SK-N-SH treated with all-trans-retinoic acid at 6 μM for 48 hours (cell line): ENCODE data around the gene MEIOSIN.
A peak's percentile ranks its signal among the peaks of the same experiment; 100 is the strongest.

Experiments
- ATAC-seq: fragments of 200-7000 bp; cut with Tn5 transposase; 3 replicates; pipeline ENCODE4 v1.9.1; 2020; ENCODE audit warnings: mild to moderate bottlenecking, moderate library complexity
- BACH2 ChIP-seq: fragments of 250-450 bp; sonication (Bioruptor Pico); IDR thresholded peaks from 2 replicates; pipeline ENCODE4 v1.9.0; 2021; ENCODE audit warnings: mild to moderate bottlenecking, borderline replicate concordance
- CSDC2 ChIP-seq: fragments of 250-450 bp; sonication (Bioruptor Pico); IDR thresholded peaks from 2 replicates; pipeline ENCODE4 v1.5.0; 2020; ENCODE audit warnings: mild to moderate bottlenecking, moderate library complexity
- ESRRG ChIP-seq: fragments of 250-450 bp; sonication (Bioruptor Pico); IDR thresholded peaks from 2 replicates; pipeline ENCODE4 v1.6.1; 2021; ENCODE audit warnings: mild to moderate bottlenecking
- GLIS3 ChIP-seq: fragments of 250-450 bp; sonication (Bioruptor Pico); IDR thresholded peaks from 2 replicates; pipeline ENCODE4 v1.5.0; 2020; ENCODE audit warnings: mild to moderate bottlenecking, moderate library complexity
- ISL1 ChIP-seq: fragments of 250-450 bp; sonication (Bioruptor Pico); IDR thresholded peaks from 2 replicates; pipeline ENCODE4 v2.1.2; 2022; ENCODE audit warnings: mild to moderate bottlenecking, moderate library complexity
- OSR1 ChIP-seq: fragments of 250-450 bp; sonication (Bioruptor Pico); IDR thresholded peaks from 2 replicates; pipeline ENCODE4 v1.8.0; 2022; ENCODE audit warnings: moderate library complexity, mild to moderate bottlenecking, inconsistent platforms
- PPARA ChIP-seq: fragments of 250-450 bp; sonication (Bioruptor Pico); IDR thresholded peaks from 2 replicates; pipeline ENCODE4 v1.5.0; 2020; ENCODE audit warnings: mild to moderate bottlenecking, borderline replicate concordance
- RARB ChIP-seq: fragments of 250-450 bp; sonication (Bioruptor Pico); IDR thresholded peaks from 2 replicates; pipeline ENCODE4 v1.8.0; 2021; ENCODE audit warnings: mild to moderate bottlenecking, moderate library complexity
- SNAI2 ChIP-seq: fragments of 250-450 bp; sonication (Bioruptor Pico); IDR thresholded peaks from 2 replicates; pipeline ENCODE4 v1.5.0; 2020; ENCODE audit warnings: mild to moderate bottlenecking, moderate library complexity
- TCF4 ChIP-seq: fragments of 250-450 bp; sonication (Bioruptor Pico); IDR thresholded peaks from 2 replicates; pipeline ENCODE4 v1.8.0; 2021; ENCODE audit warnings: mild to moderate bottlenecking, moderate library complexity, borderline replicate concordance
- TOX ChIP-seq: fragments of 250-450 bp; sonication (Bioruptor Pico); IDR thresholded peaks from 2 replicates; pipeline ENCODE4 v1.8.0; 2021; ENCODE audit warnings: mild to moderate bottlenecking, moderate library complexity, borderline replicate concordance
- ZFP3 ChIP-seq: fragments of 250-450 bp; sonication (Bioruptor Pico); IDR thresholded peaks from 2 replicates; pipeline ENCODE4 v1.5.0; 2020; ENCODE audit warnings: mild to moderate bottlenecking, moderate library complexity
- ZFP30 ChIP-seq: fragments of 450-650 bp; formaldehyde crosslinking; IDR thresholded peaks from 2 replicates; pipeline ENCODE4 v1.5.0; 2022; ENCODE audit warnings: mild to moderate bottlenecking, moderate library complexity
- ZNF565 ChIP-seq: fragments of 450-650 bp; formaldehyde crosslinking; conservative IDR thresholded peaks from 2 replicates; pipeline ENCODE4 v1.5.0; 2020; ENCODE audit warnings: low read depth, mild to moderate bottlenecking, moderate library complexity
- ZNF70 ChIP-seq: fragments of 450-650 bp; formaldehyde crosslinking; IDR thresholded peaks from 2 replicates; pipeline ENCODE4 v1.5.0; 2020; ENCODE audit warnings: mild to moderate bottlenecking, moderate library complexity
- ZNF8 ChIP-seq: fragments of 450-650 bp; formaldehyde crosslinking; IDR thresholded peaks from 2 replicates; pipeline ENCODE4 v1.5.0; 2020; ENCODE audit warnings: mild to moderate bottlenecking, moderate library complexity
- TF ChIP-seq, protein P1 (sequence below): fragments of 250-450 bp; sonication (Bioruptor Pico); IDR thresholded peaks from 2 replicates; pipeline ENCODE4 v1.8.0; 2020; ENCODE audit warnings: mild to moderate bottlenecking, moderate library complexity, borderline replicate concordance
- TF ChIP-seq, protein P2 (sequence below): fragments of 250-450 bp; sonication (Bioruptor Pico); IDR thresholded peaks from 2 replicates; pipeline ENCODE4 v1.5.1; 2021; ENCODE audit warnings: mild to moderate bottlenecking, moderate library complexity
- TF ChIP-seq, protein P3 (sequence below): fragments of 250-450 bp; sonication (Bioruptor Pico); IDR thresholded peaks from 2 replicates; pipeline ENCODE4 v1.5.0; 2020; ENCODE audit warnings: mild to moderate bottlenecking, moderate library complexity
- TF ChIP-seq, protein P4 (sequence below): fragments of 250-450 bp; sonication (Bioruptor Pico); IDR thresholded peaks from 2 replicates; pipeline ENCODE4 v1.8.0; 2021; ENCODE audit warnings: low read depth, mild to moderate bottlenecking, moderate library complexity, borderline replicate concordance

MEIOSIN gene

DNA sequence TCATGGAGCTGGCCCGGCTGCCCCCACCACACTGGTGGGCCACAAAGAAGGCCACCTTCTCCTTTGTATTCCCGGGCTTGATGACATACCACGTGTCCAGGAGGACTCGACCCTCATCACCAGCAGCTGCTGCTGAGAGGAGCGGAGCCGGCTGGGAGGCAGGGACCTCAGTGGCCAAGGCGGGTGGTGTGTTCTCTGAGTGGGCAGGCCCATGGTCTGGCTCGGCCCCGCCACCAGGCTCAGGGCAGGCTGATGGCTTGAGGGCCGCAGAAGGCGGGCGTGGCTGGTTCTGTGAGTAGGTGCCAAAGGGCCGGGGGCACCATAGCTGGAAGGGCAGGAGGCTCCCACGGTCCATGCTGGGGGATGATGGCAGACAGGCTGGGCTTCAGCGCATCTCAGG lies 20.1 kb upstream of the MEIOSIN start:
- TF ChIP-seq TOX (CRISPR knock-in tag) (no peak), PPARA (no peak), GLIS3 (no peak)
- ATAC-seq = no peak

DNA sequence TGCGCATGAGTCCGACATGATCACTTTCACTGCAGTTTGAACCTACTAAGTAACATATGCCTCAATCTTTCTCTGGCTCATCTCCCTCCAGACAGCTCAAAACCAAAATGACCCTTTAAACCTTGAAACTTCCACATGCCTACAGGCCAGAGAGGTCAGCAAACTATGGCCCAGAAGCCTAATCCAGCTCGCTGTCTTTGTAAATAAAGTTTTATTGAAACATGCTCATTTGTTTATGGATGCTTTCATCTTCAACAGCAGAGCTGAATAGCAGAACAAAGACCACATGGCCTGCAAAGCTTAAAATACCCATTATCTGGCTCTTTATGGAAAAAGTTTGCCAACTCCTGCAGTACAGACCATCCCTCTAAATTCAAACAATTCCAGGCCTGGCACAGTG lies 18.1 kb upstream of the MEIOSIN start:
- no peak for TF ChIP-seq OSR1 (CRISPR knock-in tag)
- TF ChIP-seq ZFP30 (CRISPR knock-in tag) = no peak
- TF ChIP-seq ZFP3 (CRISPR knock-in tag) = no peak
- TF ChIP-seq TOX (CRISPR knock-in tag) = no peak
- no peak for ATAC-seq

DNA sequence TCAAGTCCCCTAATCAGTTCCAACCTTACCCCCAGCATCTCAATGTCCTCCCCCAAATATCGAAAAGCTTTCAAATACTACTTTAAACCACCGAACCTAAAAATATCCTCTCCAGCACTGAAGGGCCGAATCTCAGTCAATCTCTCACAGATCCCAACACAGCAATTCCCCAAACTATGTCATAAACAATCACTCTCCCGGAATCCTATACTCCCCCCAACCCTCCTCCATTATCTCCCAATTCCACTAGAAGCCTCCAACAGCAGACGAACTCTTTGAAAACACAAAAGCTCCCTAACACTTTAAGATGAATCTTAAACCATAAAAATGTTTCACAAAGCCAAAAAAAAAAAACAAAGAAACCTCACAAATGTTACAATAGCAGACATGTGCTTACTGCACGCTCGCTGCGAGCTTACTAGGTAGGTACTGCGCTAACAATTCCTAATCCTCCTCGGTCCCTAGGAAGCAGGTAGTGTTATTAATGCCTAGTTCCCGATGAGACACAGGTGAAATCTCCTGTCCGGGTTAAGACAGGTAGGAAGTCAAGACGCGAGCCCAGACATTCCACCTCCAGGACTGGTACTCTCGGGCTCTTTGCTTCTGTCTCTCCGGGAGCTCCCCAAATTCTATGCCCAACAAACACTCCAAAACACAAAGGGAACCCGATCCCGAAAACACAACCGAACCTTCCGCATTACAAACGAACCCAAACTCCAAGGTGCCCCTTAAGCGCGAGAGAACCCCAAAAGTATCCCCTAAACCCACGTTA lies 16.7 kb upstream of the MEIOSIN start:
- TF ChIP-seq PPARA (no peak), ZFP3 (CRISPR knock-in tag) (no peak), ESRRG (CRISPR knock-in tag) (no peak), ZNF8 (no peak), TCF4 (CRISPR knock-in tag) (no peak), CSDC2 (CRISPR knock-in tag) (no peak), ZNF565 (CRISPR knock-in tag) (no peak), ISL1 (CRISPR knock-in tag) (no peak), RARB (CRISPR knock-in tag) (no peak)
- TF ChIP-seq, protein P1, sequence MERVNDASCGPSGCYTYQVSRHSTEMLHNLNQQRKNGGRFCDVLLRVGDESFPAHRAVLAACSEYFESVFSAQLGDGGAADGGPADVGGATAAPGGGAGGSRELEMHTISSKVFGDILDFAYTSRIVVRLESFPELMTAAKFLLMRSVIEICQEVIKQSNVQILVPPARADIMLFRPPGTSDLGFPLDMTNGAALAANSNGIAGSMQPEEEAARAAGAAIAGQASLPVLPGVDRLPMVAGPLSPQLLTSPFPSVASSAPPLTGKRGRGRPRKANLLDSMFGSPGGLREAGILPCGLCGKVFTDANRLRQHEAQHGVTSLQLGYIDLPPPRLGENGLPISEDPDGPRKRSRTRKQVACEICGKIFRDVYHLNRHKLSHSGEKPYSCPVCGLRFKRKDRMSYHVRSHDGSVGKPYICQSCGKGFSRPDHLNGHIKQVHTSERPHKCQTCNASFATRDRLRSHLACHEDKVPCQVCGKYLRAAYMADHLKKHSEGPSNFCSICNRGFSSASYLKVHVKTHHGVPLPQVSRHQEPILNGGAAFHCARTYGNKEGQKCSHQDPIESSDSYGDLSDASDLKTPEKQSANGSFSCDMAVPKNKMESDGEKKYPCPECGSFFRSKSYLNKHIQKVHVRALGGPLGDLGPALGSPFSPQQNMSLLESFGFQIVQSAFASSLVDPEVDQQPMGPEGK (CRISPR knock-in tag) = no peak
- TF ChIP-seq, protein P2, sequence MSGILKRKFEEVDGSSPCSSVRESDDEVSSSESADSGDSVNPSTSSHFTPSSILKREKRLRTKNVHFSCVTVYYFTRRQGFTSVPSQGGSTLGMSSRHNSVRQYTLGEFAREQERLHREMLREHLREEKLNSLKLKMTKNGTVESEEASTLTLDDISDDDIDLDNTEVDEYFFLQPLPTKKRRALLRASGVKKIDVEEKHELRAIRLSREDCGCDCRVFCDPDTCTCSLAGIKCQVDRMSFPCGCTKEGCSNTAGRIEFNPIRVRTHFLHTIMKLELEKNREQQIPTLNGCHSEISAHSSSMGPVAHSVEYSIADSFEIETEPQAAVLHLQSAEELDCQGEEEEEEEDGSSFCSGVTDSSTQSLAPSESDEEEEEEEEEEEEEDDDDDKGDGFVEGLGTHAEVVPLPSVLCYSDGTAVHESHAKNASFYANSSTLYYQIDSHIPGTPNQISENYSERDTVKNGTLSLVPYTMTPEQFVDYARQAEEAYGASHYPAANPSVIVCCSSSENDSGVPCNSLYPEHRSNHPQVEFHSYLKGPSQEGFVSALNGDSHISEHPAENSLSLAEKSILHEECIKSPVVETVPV (CRISPR knock-in tag) = no peak
- TF ChIP-seq, protein P3, sequence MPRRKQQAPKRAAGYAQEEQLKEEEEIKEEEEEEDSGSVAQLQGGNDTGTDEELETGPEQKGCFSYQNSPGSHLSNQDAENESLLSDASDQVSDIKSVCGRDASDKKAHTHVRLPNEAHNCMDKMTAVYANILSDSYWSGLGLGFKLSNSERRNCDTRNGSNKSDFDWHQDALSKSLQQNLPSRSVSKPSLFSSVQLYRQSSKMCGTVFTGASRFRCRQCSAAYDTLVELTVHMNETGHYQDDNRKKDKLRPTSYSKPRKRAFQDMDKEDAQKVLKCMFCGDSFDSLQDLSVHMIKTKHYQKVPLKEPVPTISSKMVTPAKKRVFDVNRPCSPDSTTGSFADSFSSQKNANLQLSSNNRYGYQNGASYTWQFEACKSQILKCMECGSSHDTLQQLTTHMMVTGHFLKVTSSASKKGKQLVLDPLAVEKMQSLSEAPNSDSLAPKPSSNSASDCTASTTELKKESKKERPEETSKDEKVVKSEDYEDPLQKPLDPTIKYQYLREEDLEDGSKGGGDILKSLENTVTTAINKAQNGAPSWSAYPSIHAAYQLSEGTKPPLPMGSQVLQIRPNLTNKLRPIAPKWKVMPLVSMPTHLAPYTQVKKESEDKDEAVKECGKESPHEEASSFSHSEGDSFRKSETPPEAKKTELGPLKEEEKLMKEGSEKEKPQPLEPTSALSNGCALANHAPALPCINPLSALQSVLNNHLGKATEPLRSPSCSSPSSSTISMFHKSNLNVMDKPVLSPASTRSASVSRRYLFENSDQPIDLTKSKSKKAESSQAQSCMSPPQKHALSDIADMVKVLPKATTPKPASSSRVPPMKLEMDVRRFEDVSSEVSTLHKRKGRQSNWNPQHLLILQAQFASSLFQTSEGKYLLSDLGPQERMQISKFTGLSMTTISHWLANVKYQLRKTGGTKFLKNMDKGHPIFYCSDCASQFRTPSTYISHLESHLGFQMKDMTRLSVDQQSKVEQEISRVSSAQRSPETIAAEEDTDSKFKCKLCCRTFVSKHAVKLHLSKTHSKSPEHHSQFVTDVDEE = no peak
- TF ChIP-seq, all 23 proteins: peak for 0
- peak; percentile 18 for ATAC-seq

DNA sequence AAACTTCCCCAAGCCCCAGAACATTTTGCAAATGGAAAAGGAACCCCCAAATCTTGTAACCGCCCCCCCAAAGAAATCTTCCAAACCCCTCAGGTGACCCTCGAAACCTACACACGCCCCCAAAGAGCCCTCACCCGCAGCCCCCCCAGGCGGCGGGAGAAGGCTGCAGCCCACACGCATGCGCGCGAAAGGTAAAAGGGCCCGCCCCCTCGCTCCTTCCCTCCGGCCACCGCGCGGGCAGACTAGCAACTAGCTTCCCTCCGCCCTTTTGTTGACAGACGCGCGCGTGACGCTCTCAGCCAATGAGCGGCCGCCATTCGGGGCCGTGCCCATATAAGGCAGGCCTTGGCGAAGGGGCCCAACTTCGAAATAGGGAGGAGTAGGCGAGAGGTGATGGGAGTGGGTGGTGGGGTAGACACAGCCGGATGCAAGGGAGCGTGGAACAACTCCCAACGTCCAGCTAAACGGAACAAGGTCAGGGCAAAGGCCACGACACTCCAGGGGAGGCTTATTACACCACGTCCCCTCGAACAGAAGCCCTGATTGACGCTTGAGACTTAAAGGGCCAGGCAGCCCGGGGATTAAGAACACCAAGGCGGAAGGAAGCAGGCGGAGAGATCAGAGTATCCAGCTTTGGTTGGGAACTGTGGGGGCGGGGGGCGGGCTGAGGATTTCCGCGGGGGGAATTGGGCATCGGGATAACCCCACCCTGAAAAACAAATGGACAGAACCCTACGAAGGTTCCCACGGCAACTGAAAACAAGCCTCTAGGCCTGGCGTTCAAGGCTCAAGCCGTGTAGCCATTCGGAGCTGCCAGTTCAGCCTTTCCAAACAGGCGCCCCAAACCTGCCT lies 15.9 kb upstream of the MEIOSIN start:
- ATAC-seq = peak; percentile 97
- TF ChIP-seq GLIS3 (no peak), SNAI2 (CRISPR knock-in tag) (no peak), TCF4 (CRISPR knock-in tag) (no peak), PPARA (no peak), BACH2 (CRISPR knock-in tag) (no peak), ZNF8 (no peak), ISL1 (CRISPR knock-in tag) (no peak), ZNF70 (CRISPR knock-in tag) (no peak), TOX (CRISPR knock-in tag) (no peak)
- TF ChIP-seq, protein P3 = no peak
- TF ChIP-seq, protein P4, sequence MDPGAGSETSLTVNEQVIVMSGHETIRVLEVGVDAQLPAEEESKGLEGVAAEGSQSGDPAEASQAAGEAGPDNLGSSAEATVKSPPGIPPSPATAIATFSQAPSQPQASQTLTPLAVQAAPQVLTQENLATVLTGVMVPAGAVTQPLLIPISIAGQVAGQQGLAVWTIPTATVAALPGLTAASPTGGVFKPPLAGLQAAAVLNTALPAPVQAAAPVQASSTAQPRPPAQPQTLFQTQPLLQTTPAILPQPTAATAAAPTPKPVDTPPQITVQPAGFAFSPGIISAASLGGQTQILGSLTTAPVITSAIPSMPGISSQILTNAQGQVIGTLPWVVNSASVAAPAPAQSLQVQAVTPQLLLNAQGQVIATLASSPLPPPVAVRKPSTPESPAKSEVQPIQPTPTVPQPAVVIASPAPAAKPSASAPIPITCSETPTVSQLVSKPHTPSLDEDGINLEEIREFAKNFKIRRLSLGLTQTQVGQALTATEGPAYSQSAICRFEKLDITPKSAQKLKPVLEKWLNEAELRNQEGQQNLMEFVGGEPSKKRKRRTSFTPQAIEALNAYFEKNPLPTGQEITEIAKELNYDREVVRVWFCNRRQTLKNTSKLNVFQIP (CRISPR knock-in tag) = no peak
